IMR-90 (cell line): ENCODE results near the gene RASAL1. TPM values are rescaled to one million over a fixed set of nuclear protein-coding genes. Genes with fewer than 3 reads are reported as not detected.

Source experiments
- ATAC-seq: fragments of 200-7000 bp; cut with Tn5 transposase; 2 replicates; pipeline ENCODE4 v1.9.1; 2020; ENCODE audit warnings: low read depth, mild to moderate bottlenecking, moderate library complexity
- BruUV-seq: library from RNA; stranded (reverse); fragments of 400-500 nt; replicated peaks from 2 replicates; lab custom pipeline; 2021; lab: Mats Ljungman, UMichigan
- CTCF ChIA-PET: fragments of 300-600 bp; formaldehyde crosslinking; extraction: SDS; loops from one replicate; lab custom pipeline; 2021; ENCODE audit warnings: antibody characterized with exemption; lab: Yijun Ruan, JAX
- POLR2A ChIA-PET: fragments of 300-600 bp; sonication (Branson Sonifier 250); formaldehyde crosslinking; loops from one replicate; lab custom pipeline; 2022; ENCODE audit warnings: antibody characterized with exemption; ENCODE audit not compliant: unreplicated experiment; lab: Charles Lee
- DNase-seq: peaks from one replicate; pipeline ENCODE4 v3.0.0; 2013
- H2AFZ ChIP-seq: replicated peaks from 2 replicates; pipeline ENCODE3; 2013; ENCODE audit warnings: low read length, mild to moderate bottlenecking; ENCODE audit not compliant: poor library complexity
- H2AK5ac ChIP-seq: 2 replicates; pipeline ENCODE4 v1.6.1; 2013; ENCODE audit warnings: low read depth, low read length, inconsistent platforms
- H2AK9ac ChIP-seq: replicated peaks from 2 replicates; pipeline ENCODE3; 2013; ENCODE audit warnings: mild to moderate bottlenecking, low read depth, low read length, moderate library complexity; ENCODE audit not compliant: poor library complexity
- H2BK120ac ChIP-seq: 2 replicates; pipeline ENCODE4 v1.6.1; 2013; ENCODE audit warnings: low read depth, low read length, inconsistent platforms
- H2BK15ac ChIP-seq: 3 replicates; pipeline ENCODE4 v1.6.1; 2013; ENCODE audit warnings: low read depth, low read length, inconsistent platforms
- H2BK20ac ChIP-seq: 2 replicates; pipeline ENCODE4 v1.6.1; 2013; ENCODE audit warnings: low read depth, mild to moderate bottlenecking, inconsistent platforms, low read length, moderate library complexity
- H2BK5ac ChIP-seq: 2 replicates; pipeline ENCODE4 v1.6.1; 2013; ENCODE audit warnings: mild to moderate bottlenecking, low read depth, low read length, inconsistent platforms; ENCODE audit not compliant: poor library complexity, severe bottlenecking
- H3K14ac ChIP-seq: replicated peaks from 2 replicates; pipeline ENCODE4 v1.6.1; 2013; ENCODE audit warnings: low read depth, low read length, inconsistent platforms
- H3K18ac ChIP-seq: 2 replicates; pipeline ENCODE4 v1.6.1; 2013; ENCODE audit warnings: low read depth, low read length, control low read depth
- H3K23ac ChIP-seq: 2 replicates; pipeline ENCODE4 v1.6.1; 2013; ENCODE audit warnings: low read depth, low read length, inconsistent platforms
- H3K27ac ChIP-seq: 2 replicates; pipeline ENCODE4 v1.5.1; 2013; ENCODE audit warnings: mild to moderate bottlenecking, control low read depth, low read length; ENCODE audit not compliant: insufficient read depth
- H3K27me3 ChIP-seq: 2 replicates; pipeline ENCODE4 v1.6.1; 2013; ENCODE audit warnings: low read length; ENCODE audit not compliant: control insufficient read depth, insufficient read depth
- H3K36me3 ChIP-seq: 2 replicates; pipeline ENCODE4 v1.6.1; 2013; ENCODE audit warnings: low read length, mixed read lengths; ENCODE audit not compliant: control insufficient read depth, insufficient read depth
- H3K4ac ChIP-seq: 2 replicates; pipeline ENCODE4 v1.6.1; 2013; ENCODE audit warnings: low read depth, low read length, inconsistent platforms
- H3K4me1 ChIP-seq: 2 replicates; pipeline ENCODE4 v1.6.1; 2013; ENCODE audit warnings: low read length, mixed read lengths; ENCODE audit not compliant: control insufficient read depth, insufficient read depth
- H3K4me2 ChIP-seq: 2 replicates; pipeline ENCODE4 v1.6.1; 2013; ENCODE audit warnings: low read depth, mild to moderate bottlenecking, control low read depth, low read length, moderate library complexity
- H3K4me3 ChIP-seq: 2 replicates; pipeline ENCODE4 v1.5.1; 2013; ENCODE audit warnings: low read depth, mild to moderate bottlenecking, control low read depth, low read length, moderate library complexity; ENCODE audit not compliant: insufficient read depth
- H3K56ac ChIP-seq: 2 replicates; pipeline ENCODE4 v1.6.1; 2013; ENCODE audit warnings: low read length, inconsistent platforms; ENCODE audit not compliant: insufficient read depth; ENCODE audit errors: extremely low read depth
- H3K79me1 ChIP-seq, 2 experiments: 2 replicates each; pipeline ENCODE4 v1.6.1; 2013; ENCODE audit warnings: low read length in 2 of 2, inconsistent platforms in 1 of 2, low read depth in 1 of 2
- H3K9ac ChIP-seq: 2 replicates; pipeline ENCODE4 v1.6.1; 2013; ENCODE audit warnings: low read depth, low read length, control low read depth
- H3K9me1 ChIP-seq: 2 replicates; pipeline ENCODE4 v1.6.1; 2013; ENCODE audit warnings: low read length, inconsistent platforms; ENCODE audit not compliant: insufficient read depth
- H3K9me3 ChIP-seq: 2 replicates; pipeline ENCODE4 v1.6.1; 2013; ENCODE audit warnings: low read length; ENCODE audit not compliant: control insufficient read depth, insufficient read depth
- H4K20me1 ChIP-seq: 2 replicates; pipeline ENCODE4 v1.6.1; 2013; ENCODE audit warnings: low read length, inconsistent platforms; ENCODE audit not compliant: insufficient read depth
- H4K5ac ChIP-seq: 2 replicates; pipeline ENCODE4 v1.6.1; 2013; ENCODE audit warnings: mild to moderate bottlenecking, low read depth, low read length, control low read depth
- H4K8ac ChIP-seq, 2 experiments: 2 replicates each; pipeline ENCODE4 v1.6.1; 2013; ENCODE audit warnings: low read depth in 2 of 2, low read length in 2 of 2, control low read depth in 1 of 2, inconsistent platforms in 1 of 2
- H4K91ac ChIP-seq: 2 replicates; pipeline ENCODE4 v1.6.1; 2013; ENCODE audit warnings: low read depth, low read length, inconsistent platforms; ENCODE audit not compliant: insufficient read depth
- CEBPB ChIP-seq: IDR thresholded peaks from 2 replicates; pipeline ENCODE4 v1.6.1; 2012; ENCODE audit warnings: low read depth, low read length, improper control_type of control experiment
- FOS ChIP-seq: fragments of 150-350 bp; IDR thresholded peaks from 2 replicates; pipeline ENCODE4 v1.6.1; 2016; ENCODE audit warnings: low read depth, low read length
- POLR2A ChIP-seq: IDR thresholded peaks from 2 replicates; pipeline ENCODE4 v1.6.1; 2012; ENCODE audit warnings: mild to moderate bottlenecking, low read depth, low read length
- RAD21 ChIP-seq: IDR thresholded peaks from 2 replicates; pipeline ENCODE4 v1.6.1; 2012; ENCODE audit warnings: low read length, improper control_type of control experiment
- RCOR1 ChIP-seq: IDR thresholded peaks from 2 replicates; pipeline ENCODE4 v1.6.1; 2012; ENCODE audit warnings: mild to moderate bottlenecking, low read length, improper control_type of control experiment; ENCODE audit not compliant: insufficient replicate concordance
- RFX5 ChIP-seq: IDR thresholded peaks from 2 replicates; pipeline ENCODE4 v1.8.0; 2012; ENCODE audit warnings: low read depth, mild to moderate bottlenecking, low read length, moderate library complexity
- SMC3 ChIP-seq: fragments of 150-350 bp; IDR thresholded peaks from 2 replicates; pipeline ENCODE4 v1.6.1; 2016; ENCODE audit warnings: low read depth, mild to moderate bottlenecking, antibody characterized with exemption, low read length, moderate library complexity
- WGBS, 2 experiments: methylation state at CpG; one replicate each; pipeline versions ENCODE4 v1.1.5 to v1.1.7; 2013; ENCODE audit warnings: missing lambda C conversion rate in 2 of 2; ENCODE audit not compliant: insufficient read length in 1 of 2; ENCODE audit errors: extremely low coverage in 2 of 2; 5-methylcytosine and 5-hydroxymethylcytosine counted together
- dilution Hi-C: fragments of 300-500 bp; cut with HindIII; formaldehyde crosslinking; loops from one replicate; pipeline ENCODE4 v1.14.3; 2018; ENCODE audit warnings: low sequenced_read_pairs; ENCODE audit not compliant: unreplicated experiment
- in situ Hi-C: fragments of 300-500 bp; cut with MboI; formaldehyde crosslinking; loops from 3 replicates; pipeline ENCODE4 v1.14.3; 2019; ENCODE audit warnings: low sequenced_read_pairs, inconsistent platforms, mixed read lengths
- intact Hi-C: fragments of 100-400 bp; cut with micrococcal nuclease; formaldehyde crosslinking; loops from 2 replicates; pipeline ENCODE4 v1.10.0; 2022
- polyA plus RNA-seq, 3 experiments: library from polyadenylated mRNA; depleted of rRNA; stranded (reverse); fragments of >200 nt; gene quantifications; 2 replicates each; pipeline ENCODE4 v1.2.3, GENCODE V29; 2012; ENCODE audit warnings: low replicate concordance in 1 of 3
- total RNA-seq: library from RNA; depleted of rRNA; stranded (reverse); fragments of >200 nt; gene quantifications from 2 replicates; pipeline ENCODE4 v1.2.3, GENCODE V29; 2012
- TF ChIP-seq, protein P1 (sequence below): fragments of 150-350 bp; IDR thresholded peaks from 2 replicates; pipeline ENCODE4 v1.6.1; 2016; ENCODE audit warnings: low read depth, mild to moderate bottlenecking, low read length, moderate library complexity, borderline replicate concordance
- TF ChIP-seq, protein P2 (sequence below): fragments of 150-350 bp; IDR thresholded peaks from 2 replicates; pipeline ENCODE4 v1.6.1; 2017; ENCODE audit warnings: mild to moderate bottlenecking, antibody characterized with exemption, low read length, low read depth

The RASAL1 gene
- total and polyA plus RNA-seq, 2 of the 4 experiments (the other 2 are of a cell fraction) = not detected

DNA sequence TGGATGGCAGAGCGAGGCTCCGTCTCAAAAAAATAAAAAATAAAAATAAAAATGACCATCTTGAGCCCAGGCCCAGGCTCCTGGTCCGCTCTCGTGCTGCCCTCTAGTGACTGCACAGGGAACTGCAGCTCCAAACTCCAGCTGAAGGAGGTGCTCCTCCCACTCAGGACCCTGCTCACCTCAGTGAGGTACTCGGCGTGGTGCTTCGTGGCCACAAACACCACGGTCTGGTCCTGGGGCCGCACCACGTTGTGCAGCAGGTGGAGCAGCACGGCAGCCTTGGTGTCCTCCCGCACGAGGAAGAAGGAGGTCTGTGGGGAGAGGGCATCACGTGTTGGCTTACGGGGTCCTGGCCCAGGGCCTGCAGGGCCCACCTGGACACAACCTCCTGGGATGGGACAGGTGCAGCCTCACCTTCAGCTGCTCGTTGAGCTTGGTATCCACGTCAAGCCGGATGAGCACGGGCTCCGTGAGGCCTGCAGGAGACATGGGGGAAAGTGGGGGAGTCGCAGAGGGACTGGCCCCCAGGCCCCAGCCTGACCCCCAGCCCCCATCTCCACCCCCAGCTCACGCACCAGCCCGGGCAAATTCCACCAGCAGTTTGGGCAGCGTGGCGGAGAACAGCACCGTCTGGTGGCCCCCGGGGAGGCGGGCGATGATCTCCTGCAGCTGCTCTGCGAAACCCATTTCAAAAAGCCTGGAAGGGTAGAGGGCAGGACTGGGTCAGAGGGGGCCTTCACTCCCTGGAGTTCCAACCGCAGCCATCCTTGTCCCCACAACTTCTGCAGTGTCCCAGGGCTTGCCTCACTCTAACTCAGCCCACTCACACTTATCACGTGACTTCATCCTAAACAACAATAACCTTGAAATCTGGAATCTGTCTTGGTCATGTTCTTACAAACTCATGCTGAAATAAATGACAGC lies 39.2 kb upstream of the RASAL1 start (continued):
- TF ChIP-seq SMC3 (peak; percentile 82), POLR2A (no peak), FOS (no peak), CEBPB (no peak)

DNA sequence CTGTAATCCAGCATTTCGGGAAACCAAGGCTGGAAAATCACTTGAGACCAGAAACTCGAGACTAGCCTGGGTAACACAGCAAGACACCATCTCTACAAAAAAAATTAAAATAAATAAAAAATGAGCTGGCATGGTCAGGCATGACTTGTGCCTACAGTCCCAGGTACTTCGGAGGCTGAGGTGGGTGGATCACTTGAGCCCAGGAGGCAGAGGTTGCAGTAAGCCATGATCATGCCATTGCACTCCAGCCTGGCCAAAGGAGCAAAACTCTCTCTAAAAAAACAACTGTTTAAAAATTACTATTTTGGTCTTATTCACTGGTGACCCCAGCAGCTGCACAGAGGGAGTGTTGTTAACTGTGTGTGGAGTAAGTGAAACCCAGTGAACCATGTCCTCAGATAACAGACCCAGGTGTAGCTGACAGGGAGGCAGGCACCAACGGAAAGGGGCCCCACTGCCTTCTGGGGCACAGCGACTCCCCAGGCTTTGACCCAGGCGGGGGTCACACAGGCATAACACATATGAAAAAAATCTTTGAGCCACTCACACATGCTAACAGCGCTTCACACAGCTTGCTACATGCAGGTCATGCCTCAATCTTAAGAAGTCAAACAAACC lies 37.6 kb upstream of the RASAL1 start:
- no peak overlapping the region for H3K9ac ChIP-seq
- no peak overlapping the region for H2BK120ac ChIP-seq
- WGBS, 2 experiments = 90% methylated on average over 2 of the region's 7 CpGs; no CpG with 5 or more reads in 1 of the 2 experiments
- H3K9me1 ChIP-seq = no peaks in the 10 kb centered on the region
- H4K20me1 ChIP-seq = peaks cover 2% of the 10 kb centered on the region
- in situ Hi-C loops (loop anchor here (5.0 kb wide), 1 partner anchor 126 kb away; no protein-coding TSS in a partner anchor), intact Hi-C loops (no loop called here), dilution Hi-C loops (no loop called here)
- H3K4me1 ChIP-seq = peaks cover 2% of the 10 kb centered on the region; the same call in 1 of the 2 replicates
- H3K36me3 ChIP-seq = peaks cover 65% of the 10 kb centered on the region
- H2BK15ac ChIP-seq = no peak overlapping the region
- H3K9me3 ChIP-seq = peaks cover 8% of the 10 kb centered on the region
- no peak overlapping the region for H3K4ac ChIP-seq
- no peak overlapping the region for H2AFZ ChIP-seq
- no peak for ATAC-seq
- no TSS peak for BruUV-seq
- H4K5ac ChIP-seq = no peak overlapping the region
- H3K14ac ChIP-seq = no peak overlapping the region
- no peak overlapping the region for H2AK9ac ChIP-seq
- no peak overlapping the region for H4K91ac ChIP-seq
- no peak overlapping the region for H3K4me2 ChIP-seq
- no peak overlapping the region for H3K56ac ChIP-seq
- H2BK20ac ChIP-seq = no peak overlapping the region
- no peak overlapping the region for H2BK5ac ChIP-seq
- DNase-seq = no peak
- no peak overlapping the region for H3K27ac ChIP-seq
- no peak overlapping the region for H3K18ac ChIP-seq
- H2AK5ac ChIP-seq = no peak overlapping the region
- H3K79me1 ChIP-seq = peaks cover 5 to 7% of the 10 kb centered on the region in 2 experiments; a peak in 1 of 4 replicates
- H3K23ac ChIP-seq = no peak overlapping the region
- H3K4me3 ChIP-seq = no peak overlapping the region
- ChIA-PET CTCF (interaction anchor here (0.7 to 1.5 kb wide), 2 partner anchors 138 to 139 kb away, joined by 3 to 4 read pairs; no protein-coding TSS in a partner anchor), POLR2A (no interaction called here)
- H4K8ac ChIP-seq = no peak overlapping the region
- TF ChIP-seq RFX5 (no peak), RCOR1 (no peak), SMC3 (no peak), RAD21 (no peak)
- TF ChIP-seq, protein P1, sequence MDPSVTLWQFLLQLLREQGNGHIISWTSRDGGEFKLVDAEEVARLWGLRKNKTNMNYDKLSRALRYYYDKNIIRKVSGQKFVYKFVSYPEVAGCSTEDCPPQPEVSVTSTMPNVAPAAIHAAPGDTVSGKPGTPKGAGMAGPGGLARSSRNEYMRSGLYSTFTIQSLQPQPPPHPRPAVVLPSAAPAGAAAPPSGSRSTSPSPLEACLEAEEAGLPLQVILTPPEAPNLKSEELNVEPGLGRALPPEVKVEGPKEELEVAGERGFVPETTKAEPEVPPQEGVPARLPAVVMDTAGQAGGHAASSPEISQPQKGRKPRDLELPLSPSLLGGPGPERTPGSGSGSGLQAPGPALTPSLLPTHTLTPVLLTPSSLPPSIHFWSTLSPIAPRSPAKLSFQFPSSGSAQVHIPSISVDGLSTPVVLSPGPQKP = no peak
- TF ChIP-seq, protein P2, sequence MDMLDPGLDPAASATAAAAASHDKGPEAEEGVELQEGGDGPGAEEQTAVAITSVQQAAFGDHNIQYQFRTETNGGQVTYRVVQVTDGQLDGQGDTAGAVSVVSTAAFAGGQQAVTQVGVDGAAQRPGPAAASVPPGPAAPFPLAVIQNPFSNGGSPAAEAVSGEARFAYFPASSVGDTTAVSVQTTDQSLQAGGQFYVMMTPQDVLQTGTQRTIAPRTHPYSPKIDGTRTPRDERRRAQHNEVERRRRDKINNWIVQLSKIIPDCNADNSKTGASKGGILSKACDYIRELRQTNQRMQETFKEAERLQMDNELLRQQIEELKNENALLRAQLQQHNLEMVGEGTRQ = no peak
- H3K27me3 ChIP-seq = no peaks in the 10 kb centered on the region
